ENCODE measurements around the gene CPLANE1.

The CPLANE1 gene

GRCh38 chr5:37064442-37064841 is 184.7 kb downstream of the CPLANE1 start:
- DNase-seq = no peak
- no peak for ATAC-seq

GRCh38 chr5:37063739-37064138 is 185.4 kb downstream of the CPLANE1 start:
- no peak for ATAC-seq

GRCh38 chr5:37060030-37060429 is 189.1 kb downstream of the CPLANE1 start:
- no peak for DNase-seq

More at GRCh38 chr5:37063739-37064138, 185.4 kb downstream of the CPLANE1 start:
- DNase-seq = no peak

GRCh38 chr5:37056762-37057161 is 192.4 kb downstream of the CPLANE1 start:
- ATAC-seq (no peak), DNase-seq (no peak)

More at GRCh38 chr5:37060030-37060429, 189.1 kb downstream of the CPLANE1 start:
- ATAC-seq = no peak
